HepG2 (cell line): ENCODE measurements around the gene EMC9. TPM values are rescaled to one million over a fixed set of nuclear protein-coding genes. Genes with fewer than 3 reads are reported as not detected.

Source experiments
- ATAC-seq: fragments of 200-7000 bp; cut with Tn5 transposase; 3 replicates; pipeline ENCODE4 v1.9.1; 2020; ENCODE audit warnings: mild to moderate bottlenecking, moderate library complexity
- BruUV-seq: library from RNA; stranded (reverse); fragments of 400-500 nt; replicated peaks from 2 replicates; lab custom pipeline; 2021; lab: Mats Ljungman, UMichigan
- CTCF ChIA-PET: fragments of 300-600 bp; formaldehyde crosslinking; extraction: SDS; loops from one replicate; lab custom pipeline; 2021; ENCODE audit warnings: low total read pairs, inconsistent platforms, low intra/inter-chr PET ratio; lab: Yijun Ruan, JAX
- POLR2A ChIA-PET: fragments of 350-600 bp; sonication (Branson Sonifier 250); formaldehyde crosslinking; loops from one replicate; lab custom pipeline; 2020; ENCODE audit warnings: antibody characterized with exemption, inconsistent platforms; lab: Yijun Ruan, JAX
- DNase-seq: peaks from one replicate; pipeline ENCODE4 v3.0.0-alpha.2; 2015; ENCODE audit warnings: low spot score
- FAIRE-seq: peaks from 3 replicates; lab custom pipeline; 2011; peaks lifted over from hg19 to GRCh38; lab: Jason Lieb, UNC
- H2AFZ ChIP-seq: one replicate; pipeline ENCODE4 v1.6.1; 2011; ENCODE audit warnings: low read length, inconsistent platforms
- H3K27ac ChIP-seq: fragments of 300-600 bp; 3 replicates; pipeline ENCODE4 v1.8.0; 2011; ENCODE audit warnings: mixed run types, mild to moderate bottlenecking, mixed read lengths, low read length, inconsistent platforms; ENCODE audit not compliant: insufficient read depth; ENCODE audit errors: extremely low read length
- H3K27me3 ChIP-seq, 2 experiments: fragments of 200-600 bp in 1 of 2; 2 replicates in 1 of 2; 3 replicates in 1 of 2; pipeline versions ENCODE4 v1.6.0 to v1.8.0; 2011; ENCODE audit warnings: low read length in 2 of 2, mild to moderate bottlenecking in 2 of 2, moderate library complexity in 2 of 2, inconsistent platforms in 1 of 2; ENCODE audit not compliant: insufficient read depth in 2 of 2, control insufficient read depth in 1 of 2
- H3K36me3 ChIP-seq, 2 experiments: fragments of 200-600 bp in 1 of 2; replicated peaks in 1 of 2; 2 replicates in 1 of 2; 3 replicates in 1 of 2; pipeline versions ENCODE4 v1.5.1 to v1.8.0; 2011; ENCODE audit warnings: low read length in 2 of 2, inconsistent platforms in 1 of 2; ENCODE audit not compliant: insufficient read depth in 2 of 2, control insufficient read depth in 1 of 2
- H3K4me1 ChIP-seq: 2 replicates; pipeline ENCODE4 v1.5.1; 2012; ENCODE audit warnings: low read length, inconsistent platforms; ENCODE audit not compliant: insufficient read depth
- H3K4me2 ChIP-seq: 2 replicates; pipeline ENCODE4 v1.6.0; 2011; ENCODE audit warnings: low read depth, low read length, inconsistent platforms
- H3K4me3 ChIP-seq, 3 experiments: fragments of 200-600 bp in 1 of 3; sonication (generic), shearing (Covaris generic) in 1 of 3; replicated peaks in 1 of 3; 2 replicates each; pipeline ENCODE4 v1.5.1; 2011 to 2016; ENCODE audit warnings: low read length in 3 of 3, inconsistent platforms in 2 of 3, low read depth in 2 of 3, mild to moderate bottlenecking in 2 of 3, control low read depth in 1 of 3, mixed read lengths in 1 of 3; ENCODE audit not compliant: insufficient read depth in 1 of 3
- H3K79me2 ChIP-seq: one replicate; pipeline ENCODE4 v1.6.1; 2011; ENCODE audit warnings: low read length, inconsistent platforms; ENCODE audit not compliant: insufficient read depth
- H3K9ac ChIP-seq: 2 replicates; pipeline ENCODE4 v1.6.0; 2011; ENCODE audit warnings: mild to moderate bottlenecking, low read depth, low read length, inconsistent platforms; ENCODE audit not compliant: insufficient read depth
- H3K9me3 ChIP-seq: 2 replicates; pipeline ENCODE4 v1.5.1; 2012; ENCODE audit warnings: mild to moderate bottlenecking, low read length
- H4K20me1 ChIP-seq: 2 replicates; pipeline ENCODE4 v1.6.0; 2011; ENCODE audit warnings: inconsistent platforms, mild to moderate bottlenecking, low read length, moderate library complexity; ENCODE audit not compliant: insufficient read depth
- GTF3A ChIP-seq: sonication (generic); formaldehyde crosslinking; conservative IDR thresholded peaks from 2 replicates; pipeline ENCODE4 v1.4.0; 2020; ENCODE audit warnings: mild to moderate bottlenecking, missing genetic modification reagents
- HES4 ChIP-seq: sonication (generic); formaldehyde crosslinking; IDR thresholded peaks from 2 replicates; pipeline ENCODE4 v1.9.0; 2021; ENCODE audit warnings: mild to moderate bottlenecking, missing genetic modification reagents, borderline replicate concordance
- HIVEP1 ChIP-seq: sonication (generic); formaldehyde crosslinking; IDR thresholded peaks from 2 replicates; pipeline ENCODE4 v1.4.0; 2020; ENCODE audit warnings: mild to moderate bottlenecking, missing genetic modification reagents
- KLF6 ChIP-seq: IDR thresholded peaks from 2 replicates; pipeline ENCODE4 v1.8.0; 2016; ENCODE audit warnings: missing biosample characterization, missing genetic modification reagents
- MTA1 ChIP-seq: sonication (generic); formaldehyde crosslinking; IDR thresholded peaks from 2 replicates; pipeline ENCODE4 v1.4.0; 2020; ENCODE audit warnings: missing genetic modification reagents, mild to moderate bottlenecking, borderline replicate concordance
- RBFOX2 ChIP-seq: fragments of 200-400 bp; formaldehyde crosslinking; IDR thresholded peaks from 2 replicates; pipeline ENCODE4 v1.6.1; 2017; ENCODE audit warnings: low read depth, mild to moderate bottlenecking, low read length
- RFX5 ChIP-seq: IDR thresholded peaks from 2 replicates; pipeline ENCODE4 v1.6.1; 2011; ENCODE audit warnings: low read depth, low read length, improper control_type of control experiment
- SMARCE1 ChIP-seq: fragments of 450-650 bp; IDR thresholded peaks from 2 replicates; pipeline ENCODE4 v1.6.1; 2017; ENCODE audit warnings: borderline replicate concordance
- TAF15 ChIP-seq: fragments of 200-400 bp; formaldehyde crosslinking; IDR thresholded peaks from one replicate; pipeline ENCODE4 v1.6.1; 2018; ENCODE audit warnings: mild to moderate bottlenecking, low read depth, low read length; ENCODE audit not compliant: poor library complexity, severe bottlenecking
- TBP ChIP-seq: sonication (generic); formaldehyde crosslinking; IDR thresholded peaks from 2 replicates; pipeline ENCODE4 v1.5.0; 2020; ENCODE audit warnings: missing genetic modification reagents
- YEATS2 ChIP-seq: sonication (generic); formaldehyde crosslinking; IDR thresholded peaks from 2 replicates; pipeline ENCODE4 v1.4.0; 2020; ENCODE audit warnings: missing genetic modification reagents, borderline replicate concordance
- ZNF20 ChIP-seq: sonication (generic); formaldehyde crosslinking; IDR thresholded peaks from 2 replicates; pipeline ENCODE4 v1.4.0; 2020; ENCODE audit warnings: mild to moderate bottlenecking, moderate library complexity, missing genetic modification reagents
- ZNF329 ChIP-seq: sonication (generic); formaldehyde crosslinking; IDR thresholded peaks from 2 replicates; pipeline ENCODE4 v1.9.0; 2021; ENCODE audit warnings: low read depth, mild to moderate bottlenecking, missing genetic modification reagents
- ZNF747 ChIP-seq: sonication (generic); formaldehyde crosslinking; IDR thresholded peaks from 2 replicates; pipeline ENCODE4 v1.8.1; 2023; ENCODE audit warnings: missing genetic modification reagents, mild to moderate bottlenecking, borderline replicate concordance
- ZNF75D ChIP-seq: sonication (generic); formaldehyde crosslinking; IDR thresholded peaks from 2 replicates; pipeline ENCODE4 v1.8.1; 2023; ENCODE audit warnings: missing genetic modification reagents, mild to moderate bottlenecking, borderline replicate concordance
- ZNF816 ChIP-seq: sonication (generic); formaldehyde crosslinking; IDR thresholded peaks from 2 replicates; pipeline ENCODE4 v1.8.0; 2022; ENCODE audit warnings: missing genetic modification reagents, mild to moderate bottlenecking, borderline replicate concordance
- WGBS: methylation state at CpG from one replicate; pipeline ENCODE4 v1.1.6; 2017; ENCODE audit warnings: low lambda C conversion rate; 5-methylcytosine and 5-hydroxymethylcytosine counted together
- in situ Hi-C: cut with HindIII; loops from 2 replicates; pipeline ENCODE4 v1.10.0; 2017; ENCODE audit warnings: low pct_unique_long_range_greater_than_20kb; ENCODE audit not compliant: extremely low pct_ligation_motif_present
- intact Hi-C: fragments of 100-400 bp; cut with micrococcal nuclease; formaldehyde crosslinking; loops from one replicate; pipeline ENCODE4 v1.10.0; 2022; ENCODE audit not compliant: unreplicated experiment
- polyA plus RNA-seq, 8 experiments: library from polyadenylated mRNA; depleted of rRNA in 3 of 8; stranded (reverse) in 7 of 8; unstranded in 1 of 8; fragments of >200 nt; fragmentation: Illumina TruSeq in 4 of 8; extraction: Trizol in 4 of 8; gene quantifications; 2 replicates each; pipeline versions ENCODE4 v1.2.1 to v1.2.3, GENCODE V29; 2011 to 2016; ENCODE audit warnings: low read depth in 4 of 8, missing spikeins in 1 of 8, mixed read lengths in 1 of 8; ENCODE audit not compliant: insufficient read depth in 1 of 8
- total RNA-seq, 5 experiments: library from RNA; depleted of rRNA; stranded (reverse); fragments of >200 nt; fragmentation: Illumina TruSeq; extraction: Trizol; gene quantifications; 2 replicates each; pipeline ENCODE4 v1.2.3, GENCODE V29; 2016; ENCODE audit warnings: low read depth in 1 of 5
- TF ChIP-seq, protein P1 (sequence below), 2 experiments: sonication (generic) in 1 of 2; formaldehyde crosslinking in 1 of 2; IDR thresholded peaks; 2 replicates each; pipeline versions ENCODE4 v1.5.1 to v1.6.1; 2011 to 2020; ENCODE audit warnings: borderline replicate concordance in 1 of 2, low read depth in 1 of 2, low read length in 1 of 2, mild to moderate bottlenecking in 1 of 2, missing genetic modification reagents in 1 of 2, moderate library complexity in 1 of 2
- TF ChIP-seq, protein P2 (sequence below): sonication (generic); formaldehyde crosslinking; IDR thresholded peaks from 2 replicates; pipeline ENCODE4 v1.5.0; 2020; ENCODE audit warnings: mild to moderate bottlenecking, missing genetic modification reagents

Gene EMC9
- total and polyA plus RNA-seq, 2 of the 13 experiments (the other 11 are each of a cell fraction or from before 2014, with no cell fraction given), result 60.5 to 78.7 TPM

DNA sequence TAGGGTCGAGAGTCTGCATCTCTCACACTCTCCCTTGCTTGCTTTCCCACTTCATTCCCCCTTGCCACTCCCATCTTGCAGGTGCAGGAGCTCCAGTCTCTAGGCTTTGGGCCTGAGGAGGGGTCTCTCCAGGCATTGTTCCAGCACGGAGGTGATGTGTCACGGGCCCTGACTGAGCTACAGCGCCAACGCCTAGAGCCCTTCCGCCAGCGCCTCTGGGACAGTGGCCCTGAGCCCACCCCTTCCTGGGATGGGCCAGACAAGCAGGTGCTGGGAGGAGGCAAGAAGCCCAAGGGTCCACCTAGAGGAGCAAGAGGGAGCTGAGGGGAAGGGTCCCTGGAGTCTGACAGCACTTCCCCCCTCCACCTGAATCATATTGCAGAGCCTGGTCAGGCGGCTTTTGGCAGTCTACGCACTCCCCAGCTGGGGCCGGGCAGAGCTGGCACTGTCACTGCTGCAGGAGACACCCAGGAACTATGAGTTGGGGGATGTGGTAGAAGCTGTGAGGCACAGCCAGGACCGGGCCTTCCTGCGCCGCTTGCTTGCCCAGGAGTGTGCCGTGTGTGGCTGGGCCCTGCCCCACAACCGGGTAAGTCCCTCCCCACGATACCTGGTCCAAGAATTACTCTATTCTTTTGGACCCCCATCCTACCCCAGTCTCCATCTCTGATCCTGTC lies 10.2 kb upstream of the EMC9 start:
- WGBS, result 96% methylated on average over 16 of the region's 16 CpGs
- ATAC-seq (no peak), DNase-seq (no peak), FAIRE-seq (no peak)
- H3K4me1 ChIP-seq, result peaks cover 20% of the 10 kb centered on the region
- peaks cover 20% of the 10 kb centered on the region for H3K79me2 ChIP-seq
- no peak overlapping the region for H2AFZ ChIP-seq
- intact Hi-C loops (no loop called here), in situ Hi-C loops (no loop called here)
- H3K9me3 ChIP-seq, result no peaks in the 10 kb centered on the region
- no peak overlapping the region for H3K4me2 ChIP-seq
- no peaks in the 10 kb centered on the region; a peak in 1 of 5 replicates for H3K27me3 ChIP-seq
- ChIA-PET CTCF (no interaction called here), POLR2A (interaction anchor here (1.3 to 11.8 kb wide), 5 partner anchors 8 to 37 kb away, joined by 3 to 233 read pairs (median 22); partner anchors contain the start of genes DCAF11, EMC9, IRF9 and NRL)
- peaks cover 7% of the 10 kb centered on the region for H4K20me1 ChIP-seq
- no TSS peak for BruUV-seq
- peaks cover 49 to 57% of the 10 kb centered on the region in 2 experiments for H3K36me3 ChIP-seq
- H3K4me3 ChIP-seq, result no peak overlapping the region
- H3K27ac ChIP-seq, result no peak overlapping the region
- H3K9ac ChIP-seq, result no peak overlapping the region
- TF ChIP-seq ZNF75D (no peak), RBFOX2 (peak; percentile 57), YEATS2 (CRISPR knock-in tag) (no peak), ZNF816 (CRISPR knock-in tag) (no peak), HES4 (CRISPR knock-in tag) (peak; percentile 86), TBP (CRISPR knock-in tag) (no peak), ZNF329 (CRISPR knock-in tag) (no peak), SMARCE1 (no peak), KLF6 (CRISPR knock-in tag) (no peak), MTA1 (CRISPR knock-in tag) (peak; percentile 49; the same call in 1 of the 2 replicates), TAF15 (no peak), HIVEP1 (CRISPR knock-in tag) (0 out of 2 replicates have a peak, but pooled peaks have one; percentile 18), GTF3A (no peak), ZNF747 (no peak), RFX5 (no peak), ZNF20 (CRISPR knock-in tag) (no peak)
- TF ChIP-seq, protein P1, sequence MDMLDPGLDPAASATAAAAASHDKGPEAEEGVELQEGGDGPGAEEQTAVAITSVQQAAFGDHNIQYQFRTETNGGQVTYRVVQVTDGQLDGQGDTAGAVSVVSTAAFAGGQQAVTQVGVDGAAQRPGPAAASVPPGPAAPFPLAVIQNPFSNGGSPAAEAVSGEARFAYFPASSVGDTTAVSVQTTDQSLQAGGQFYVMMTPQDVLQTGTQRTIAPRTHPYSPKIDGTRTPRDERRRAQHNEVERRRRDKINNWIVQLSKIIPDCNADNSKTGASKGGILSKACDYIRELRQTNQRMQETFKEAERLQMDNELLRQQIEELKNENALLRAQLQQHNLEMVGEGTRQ (IDR thresholded peaks at IDR 0.05; ENCODE audit: low read depth, low read length), result no peak
- TF ChIP-seq, protein P1 (CRISPR knock-in tag; IDR thresholded peaks at IDR 0.05; ENCODE audit: borderline replicate concordance), result no peak
- TF ChIP-seq, protein P2, sequence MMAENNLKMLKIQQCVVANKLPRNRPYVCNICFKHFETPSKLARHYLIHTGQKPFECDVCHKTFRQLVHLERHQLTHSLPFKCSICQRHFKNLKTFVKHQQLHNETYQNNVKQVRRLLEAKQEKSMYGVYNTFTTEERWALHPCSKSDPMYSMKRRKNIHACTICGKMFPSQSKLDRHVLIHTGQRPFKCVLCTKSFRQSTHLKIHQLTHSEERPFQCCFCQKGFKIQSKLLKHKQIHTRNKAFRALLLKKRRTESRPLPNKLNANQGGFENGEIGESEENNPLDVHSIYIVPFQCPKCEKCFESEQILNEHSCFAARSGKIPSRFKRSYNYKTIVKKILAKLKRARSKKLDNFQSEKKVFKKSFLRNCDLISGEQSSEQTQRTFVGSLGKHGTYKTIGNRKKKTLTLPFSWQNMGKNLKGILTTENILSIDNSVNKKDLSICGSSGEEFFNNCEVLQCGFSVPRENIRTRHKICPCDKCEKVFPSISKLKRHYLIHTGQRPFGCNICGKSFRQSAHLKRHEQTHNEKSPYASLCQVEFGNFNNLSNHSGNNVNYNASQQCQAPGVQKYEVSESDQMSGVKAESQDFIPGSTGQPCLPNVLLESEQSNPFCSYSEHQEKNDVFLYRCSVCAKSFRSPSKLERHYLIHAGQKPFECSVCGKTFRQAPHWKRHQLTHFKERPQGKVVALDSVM (CRISPR knock-in tag), result no peak
